HCT116 (cell line): ENCODE data around the gene DDX1.

Experiments used
- MAX ChIP-seq: IDR thresholded peaks from 2 replicates; pipeline ENCODE4 v1.6.1; 2012
- POLR2A ChIP-seq: IDR thresholded peaks from 2 replicates; pipeline ENCODE4 v1.7.0; 2011; ENCODE audit warnings: borderline replicate concordance; ENCODE audit not compliant: insufficient read depth, insufficient read length; ENCODE audit errors: extremely low read depth
- SP1 ChIP-seq: IDR thresholded peaks from 2 replicates; pipeline ENCODE4 v1.6.1; 2012; ENCODE audit warnings: low read depth
- ZBTB33 ChIP-seq: IDR thresholded peaks from 2 replicates; pipeline ENCODE4 v1.6.1; 2011; ENCODE audit warnings: mild to moderate bottlenecking, low read length, moderate library complexity; ENCODE audit not compliant: insufficient replicate concordance; ENCODE audit errors: extremely low read depth
- ZFX ChIP-seq: fragments of 450-650 bp; IDR thresholded peaks from 2 replicates; pipeline ENCODE4 v1.6.1; 2017
- TF ChIP-seq, protein P1 (sequence below): IDR thresholded peaks from 2 replicates; pipeline ENCODE4 v1.6.1; 2012
- TF ChIP-seq, protein P2 (sequence below), 3 experiments: fragments of 200-600 bp in 1 of 3; sonication (generic) in 1 of 3; IDR thresholded peaks in 2 of 3; conservative IDR thresholded peaks in 1 of 3; 2 replicates each; pipeline ENCODE4 v1.5.1; 2012 to 2017; ENCODE audit warnings: low read depth in 2 of 3, low read length in 2 of 3, antibody characterized with exemption in 1 of 3, borderline replicate concordance in 1 of 3, control low read depth in 1 of 3, mild to moderate bottlenecking in 1 of 3, mixed read lengths in 1 of 3, mixed run types in 1 of 3, moderate library complexity in 1 of 3; ENCODE audit not compliant: insufficient read depth in 1 of 3

- TF ChIP-seq ZBTB33 (no peak), ZFX (no peak), POLR2A (no peak), MAX (no peak), SP1 (no peak)
- TF ChIP-seq, protein P1, sequence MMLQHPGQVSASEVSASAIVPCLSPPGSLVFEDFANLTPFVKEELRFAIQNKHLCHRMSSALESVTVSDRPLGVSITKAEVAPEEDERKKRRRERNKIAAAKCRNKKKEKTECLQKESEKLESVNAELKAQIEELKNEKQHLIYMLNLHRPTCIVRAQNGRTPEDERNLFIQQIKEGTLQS, result no peak
- TF ChIP-seq, protein P2, sequence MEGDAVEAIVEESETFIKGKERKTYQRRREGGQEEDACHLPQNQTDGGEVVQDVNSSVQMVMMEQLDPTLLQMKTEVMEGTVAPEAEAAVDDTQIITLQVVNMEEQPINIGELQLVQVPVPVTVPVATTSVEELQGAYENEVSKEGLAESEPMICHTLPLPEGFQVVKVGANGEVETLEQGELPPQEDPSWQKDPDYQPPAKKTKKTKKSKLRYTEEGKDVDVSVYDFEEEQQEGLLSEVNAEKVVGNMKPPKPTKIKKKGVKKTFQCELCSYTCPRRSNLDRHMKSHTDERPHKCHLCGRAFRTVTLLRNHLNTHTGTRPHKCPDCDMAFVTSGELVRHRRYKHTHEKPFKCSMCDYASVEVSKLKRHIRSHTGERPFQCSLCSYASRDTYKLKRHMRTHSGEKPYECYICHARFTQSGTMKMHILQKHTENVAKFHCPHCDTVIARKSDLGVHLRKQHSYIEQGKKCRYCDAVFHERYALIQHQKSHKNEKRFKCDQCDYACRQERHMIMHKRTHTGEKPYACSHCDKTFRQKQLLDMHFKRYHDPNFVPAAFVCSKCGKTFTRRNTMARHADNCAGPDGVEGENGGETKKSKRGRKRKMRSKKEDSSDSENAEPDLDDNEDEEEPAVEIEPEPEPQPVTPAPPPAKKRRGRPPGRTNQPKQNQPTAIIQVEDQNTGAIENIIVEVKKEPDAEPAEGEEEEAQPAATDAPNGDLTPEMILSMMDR (IDR thresholded peaks at IDR 0.05 in 2 of 3, conservative IDR thresholded peaks at IDR 0.05 in 1 of 3; ENCODE audit: borderline replicate concordance in 1 of 3, insufficient read depth in 1 of 3, low read depth in 2 of 3, low read length in 2 of 3), result no peak
Observed at GRCh38 chr2:15562354-15563031, 29.2 kb upstream of the DDX1 start.
